ENCODE results near the gene PIGBOS1. TPM values are rescaled to one million over a fixed set of nuclear protein-coding genes. Genes with fewer than 3 reads are reported as not detected.

PIGBOS1 gene
- total and polyA plus RNA-seq, 2 donors (not counting 3 experiments of a cell fraction or from before 2014, with no cell fraction given): 12.8 to 16.5 TPM

DNA sequence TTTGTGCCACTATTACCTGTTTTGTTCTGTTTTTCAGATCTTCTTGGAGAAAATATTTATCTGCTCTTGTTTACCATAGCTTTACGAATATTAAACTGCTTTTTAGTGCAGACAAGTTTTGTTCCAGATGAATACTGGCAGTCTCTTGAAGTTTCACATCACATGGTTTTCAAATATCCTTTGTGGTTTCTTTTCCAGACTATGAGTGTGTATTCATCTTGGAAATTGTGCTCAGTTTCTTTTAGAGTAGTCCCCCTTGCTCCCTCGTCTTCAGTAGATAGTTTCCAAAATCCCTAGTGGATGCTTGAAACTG is 1.3 kb upstream of the PIGBOS1 start:
- no peak overlapping the region for H2AFZ ChIP-seq (ENCODE audit: low read depth, low read length)
- H3K27ac ChIP-seq (ENCODE audit: insufficient read depth, low read depth, low read length): no peak overlapping the region
- no peaks in the 10 kb centered on the region for H3K27me3 ChIP-seq (ENCODE audit: control insufficient read depth in 2 of 2, insufficient read depth in 2 of 2, low read length in 2 of 2)
- peak overlapping the region; percentile 72 for H3K4me2 ChIP-seq (ENCODE audit: insufficient read depth, low read length)
- no peaks in the 10 kb centered on the region for H3K36me3 ChIP-seq (ENCODE audit: control insufficient read depth in 2 of 2, extremely low read depth in 1 of 2, insufficient read depth in 2 of 2, low read length in 2 of 2)
- H3K9me1 ChIP-seq (replicated peaks; ENCODE audit: control insufficient read depth, extremely low read depth, insufficient read depth, low read length): no peaks in the 10 kb centered on the region
- ChIA-PET CTCF (interaction anchor here (3.1 kb wide), 1 partner anchor 119 kb away, joined by 17 read pairs; no protein-coding TSS in a partner anchor), POLR2A (no interaction called here)
- no peak overlapping the region for H3K9ac ChIP-seq (replicated peaks; ENCODE audit: extremely low read depth, insufficient read depth, low read length)
- H3K79me2 ChIP-seq (ENCODE audit: control insufficient read depth, insufficient read depth, low read length): peaks cover 11% of the 10 kb centered on the region
- dilution Hi-C loops (cut with MboI; ENCODE audit: extremely low pct_ligation_motif_present, low sequenced_read_pairs): no loop called here
- H3K9me3 ChIP-seq (replicated peaks; ENCODE audit: control insufficient read depth, insufficient read depth, low read length): no peaks in the 10 kb centered on the region
- no peak for FAIRE-seq
- intact Hi-C loops (cut with micrococcal nuclease): no loop called here
- H3K4me3 ChIP-seq (replicated peaks in 1 of 3; ENCODE audit: insufficient read depth in 1 of 3, low read depth in 1 of 3, low read length in 3 of 3): no peak overlapping the region
- TF ChIP-seq FOS (IDR thresholded peaks at IDR 0.05; ENCODE audit: borderline replicate concordance, insufficient read depth, low read length) (no peak), EZH2 (IDR thresholded peaks at IDR 0.05; ENCODE audit: borderline replicate concordance, low read depth, low read length, severe bottlenecking) (no peak), GATA2 (IDR thresholded peaks at IDR 0.05; ENCODE audit: insufficient read depth, insufficient read length, low read depth, low read length) (no peak), JUN (IDR thresholded peaks at IDR 0.05; ENCODE audit: borderline replicate concordance, insufficient read depth, insufficient read length, low read depth) (no peak), POLR2A (IDR thresholded peaks at IDR 0.05; ENCODE audit: low read depth, low read length) (no peak), POLR2AphosphoS5 (IDR thresholded peaks at IDR 0.05; ENCODE audit: insufficient read depth, low read depth, low read length) (no peak), MYC (IDR thresholded peaks at IDR 0.05; ENCODE audit: low read depth, low read length) (no peak)
- TF ChIP-seq, protein P1, sequence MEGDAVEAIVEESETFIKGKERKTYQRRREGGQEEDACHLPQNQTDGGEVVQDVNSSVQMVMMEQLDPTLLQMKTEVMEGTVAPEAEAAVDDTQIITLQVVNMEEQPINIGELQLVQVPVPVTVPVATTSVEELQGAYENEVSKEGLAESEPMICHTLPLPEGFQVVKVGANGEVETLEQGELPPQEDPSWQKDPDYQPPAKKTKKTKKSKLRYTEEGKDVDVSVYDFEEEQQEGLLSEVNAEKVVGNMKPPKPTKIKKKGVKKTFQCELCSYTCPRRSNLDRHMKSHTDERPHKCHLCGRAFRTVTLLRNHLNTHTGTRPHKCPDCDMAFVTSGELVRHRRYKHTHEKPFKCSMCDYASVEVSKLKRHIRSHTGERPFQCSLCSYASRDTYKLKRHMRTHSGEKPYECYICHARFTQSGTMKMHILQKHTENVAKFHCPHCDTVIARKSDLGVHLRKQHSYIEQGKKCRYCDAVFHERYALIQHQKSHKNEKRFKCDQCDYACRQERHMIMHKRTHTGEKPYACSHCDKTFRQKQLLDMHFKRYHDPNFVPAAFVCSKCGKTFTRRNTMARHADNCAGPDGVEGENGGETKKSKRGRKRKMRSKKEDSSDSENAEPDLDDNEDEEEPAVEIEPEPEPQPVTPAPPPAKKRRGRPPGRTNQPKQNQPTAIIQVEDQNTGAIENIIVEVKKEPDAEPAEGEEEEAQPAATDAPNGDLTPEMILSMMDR (IDR thresholded peaks at IDR 0.05; ENCODE audit: extremely low read depth in 1 of 2, insufficient read depth in 1 of 2, low read depth in 1 of 2, low read length in 2 of 2): no peak
- TF ChIP-seq, protein P2, sequence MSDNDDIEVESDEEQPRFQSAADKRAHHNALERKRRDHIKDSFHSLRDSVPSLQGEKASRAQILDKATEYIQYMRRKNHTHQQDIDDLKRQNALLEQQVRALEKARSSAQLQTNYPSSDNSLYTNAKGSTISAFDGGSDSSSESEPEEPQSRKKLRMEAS (IDR thresholded peaks at IDR 0.05; ENCODE audit: insufficient read depth, insufficient read length): no peak
- BruUV-seq (replicated peaks): no TSS peak
- H3K4me1 ChIP-seq (ENCODE audit: control insufficient read depth, extremely low read depth, insufficient read depth, low read length): peaks cover 9% of the 10 kb centered on the region
- H4K20me1 ChIP-seq (replicated peaks; ENCODE audit: control insufficient read depth, extremely low read depth, insufficient read depth, low read length): no peaks in the 10 kb centered on the region
- DNase-seq (ENCODE audit: low read depth, low spot score): peak; percentile 4
